Thoracic aorta (tissue), 2 donors: ENCODE data around the gene HOXB1. TPM values are rescaled to one million over a fixed set of nuclear protein-coding genes. Genes with fewer than 3 reads are reported as not detected.

Source experiments
- ATAC-seq: fragments of 150-250 bp; one replicate; pipeline ENCODE4 v1.8.0; 2017; ENCODE audit warnings: low read depth; ENCODE audit not compliant: insufficient number of reproducible peaks, low FRiP score
- DNase-seq: peaks from one replicate; pipeline ENCODE4 v3.0.0-alpha.2; 2020; ENCODE audit warnings: low spot score
- H3K27ac ChIP-seq, 2 donors: fragments of 200-600 bp; sonication (generic); 1 replicate in 1 of 2; 2 replicates in 1 of 2; pipeline ENCODE4 v1.5.1; 2016; ENCODE audit warnings: mild to moderate bottlenecking in 2 of 2, moderate library complexity in 2 of 2
- H3K27me3 ChIP-seq: fragments of 200-600 bp; sonication (generic); replicated peaks from 2 replicates; pipeline ENCODE4 v1.6.0; 2016; ENCODE audit warnings: mild to moderate bottlenecking; ENCODE audit not compliant: insufficient read depth
- H3K36me3 ChIP-seq: fragments of 200-600 bp; sonication (generic); one replicate; pipeline ENCODE4 v1.5.1; 2016
- H3K4me1 ChIP-seq, 2 donors: fragments of 200-600 bp; sonication (generic); 1 replicate in 1 of 2; 2 replicates in 1 of 2; pipeline versions ENCODE4 v1.5.1 to v1.6.0; 2016; ENCODE audit warnings: low read depth in 2 of 2, mild to moderate bottlenecking in 1 of 2; ENCODE audit not compliant: control insufficient read depth in 1 of 2
- H3K4me3 ChIP-seq: fragments of 200-600 bp; sonication (generic); 2 replicates; pipeline ENCODE4 v1.5.1; 2016; ENCODE audit warnings: mild to moderate bottlenecking
- H3K9me3 ChIP-seq: fragments of 200-600 bp; sonication (generic); 2 replicates; pipeline ENCODE4 v1.5.1; 2016
- total RNA-seq, 2 donors: library from RNA; depleted of rRNA; stranded (reverse); fragments of >200 nt; gene quantifications; one replicate each; pipeline versions ENCODE4 v1.1.0 to v1.2.3, GENCODE V29; 2016
- TF ChIP-seq, protein P1 (sequence below): fragments of 200-600 bp; sonication (generic); IDR thresholded peaks from one replicate; pipeline ENCODE4 v1.5.1; 2019; ENCODE audit warnings: antibody characterized with exemption

HOXB1 gene
- total RNA-seq, 2 donors from 2014 or later: not detected

DNA sequence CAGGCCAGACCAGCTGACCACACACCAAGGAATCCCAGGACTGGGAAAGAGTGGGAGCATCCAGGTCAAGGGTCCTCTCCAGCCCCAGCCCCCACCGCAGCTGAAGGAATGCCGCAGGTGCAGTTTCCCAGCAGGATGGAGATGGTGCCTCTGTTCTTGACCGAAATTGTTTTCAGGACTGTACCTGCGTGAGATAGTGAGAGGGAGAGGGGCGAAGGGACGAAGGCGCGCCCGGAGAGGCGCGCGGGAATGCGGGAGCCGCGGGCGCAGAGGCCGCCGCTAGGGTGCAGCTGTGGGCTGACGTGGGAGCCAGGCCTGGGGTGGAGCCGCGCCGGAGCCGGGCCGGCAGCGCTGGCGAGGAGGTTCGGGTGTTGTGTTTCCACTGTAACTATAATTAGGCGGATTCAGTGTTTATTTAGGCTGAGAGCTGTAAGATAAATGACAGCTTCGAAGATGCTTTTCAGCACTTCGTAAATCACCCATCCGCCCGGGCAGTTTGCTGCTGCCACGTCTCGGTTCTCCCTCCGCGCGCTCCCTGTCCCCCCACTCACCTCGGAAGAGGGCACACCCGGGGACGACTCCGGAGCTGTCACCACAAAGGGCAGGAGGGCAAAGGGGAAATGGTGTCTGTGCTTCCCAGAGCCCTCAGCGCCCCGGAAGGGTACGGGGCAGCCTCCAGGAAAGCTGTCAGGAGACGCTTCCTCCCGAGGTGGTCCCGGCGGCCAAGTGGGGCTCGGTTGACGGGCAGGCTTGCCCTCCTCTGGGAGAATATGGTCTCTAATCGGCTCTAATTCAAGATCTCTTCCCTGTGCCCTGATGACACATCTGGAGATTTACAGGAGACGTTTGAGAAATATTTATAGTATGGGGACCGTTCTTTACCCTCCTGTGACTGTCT, 38.2 kb downstream of the HOXB1 start:
- Histone ChIP-seq H3K4me1 (peaks cover 0 to 17% of the 10 kb centered on the region in 2 donors), H3K9me3 (no peaks in the 10 kb centered on the region), H3K36me3 (no peaks in the 10 kb centered on the region), H3K27ac (no peak overlapping the region), H3K4me3 (peak overlapping the region; percentile 67), H3K27me3 (no peaks in the 10 kb centered on the region)
- TF ChIP-seq, protein P1, sequence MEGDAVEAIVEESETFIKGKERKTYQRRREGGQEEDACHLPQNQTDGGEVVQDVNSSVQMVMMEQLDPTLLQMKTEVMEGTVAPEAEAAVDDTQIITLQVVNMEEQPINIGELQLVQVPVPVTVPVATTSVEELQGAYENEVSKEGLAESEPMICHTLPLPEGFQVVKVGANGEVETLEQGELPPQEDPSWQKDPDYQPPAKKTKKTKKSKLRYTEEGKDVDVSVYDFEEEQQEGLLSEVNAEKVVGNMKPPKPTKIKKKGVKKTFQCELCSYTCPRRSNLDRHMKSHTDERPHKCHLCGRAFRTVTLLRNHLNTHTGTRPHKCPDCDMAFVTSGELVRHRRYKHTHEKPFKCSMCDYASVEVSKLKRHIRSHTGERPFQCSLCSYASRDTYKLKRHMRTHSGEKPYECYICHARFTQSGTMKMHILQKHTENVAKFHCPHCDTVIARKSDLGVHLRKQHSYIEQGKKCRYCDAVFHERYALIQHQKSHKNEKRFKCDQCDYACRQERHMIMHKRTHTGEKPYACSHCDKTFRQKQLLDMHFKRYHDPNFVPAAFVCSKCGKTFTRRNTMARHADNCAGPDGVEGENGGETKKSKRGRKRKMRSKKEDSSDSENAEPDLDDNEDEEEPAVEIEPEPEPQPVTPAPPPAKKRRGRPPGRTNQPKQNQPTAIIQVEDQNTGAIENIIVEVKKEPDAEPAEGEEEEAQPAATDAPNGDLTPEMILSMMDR: peak; percentile 94
- peak; percentile 16 for DNase-seq
- ATAC-seq: peak; percentile 61

DNA sequence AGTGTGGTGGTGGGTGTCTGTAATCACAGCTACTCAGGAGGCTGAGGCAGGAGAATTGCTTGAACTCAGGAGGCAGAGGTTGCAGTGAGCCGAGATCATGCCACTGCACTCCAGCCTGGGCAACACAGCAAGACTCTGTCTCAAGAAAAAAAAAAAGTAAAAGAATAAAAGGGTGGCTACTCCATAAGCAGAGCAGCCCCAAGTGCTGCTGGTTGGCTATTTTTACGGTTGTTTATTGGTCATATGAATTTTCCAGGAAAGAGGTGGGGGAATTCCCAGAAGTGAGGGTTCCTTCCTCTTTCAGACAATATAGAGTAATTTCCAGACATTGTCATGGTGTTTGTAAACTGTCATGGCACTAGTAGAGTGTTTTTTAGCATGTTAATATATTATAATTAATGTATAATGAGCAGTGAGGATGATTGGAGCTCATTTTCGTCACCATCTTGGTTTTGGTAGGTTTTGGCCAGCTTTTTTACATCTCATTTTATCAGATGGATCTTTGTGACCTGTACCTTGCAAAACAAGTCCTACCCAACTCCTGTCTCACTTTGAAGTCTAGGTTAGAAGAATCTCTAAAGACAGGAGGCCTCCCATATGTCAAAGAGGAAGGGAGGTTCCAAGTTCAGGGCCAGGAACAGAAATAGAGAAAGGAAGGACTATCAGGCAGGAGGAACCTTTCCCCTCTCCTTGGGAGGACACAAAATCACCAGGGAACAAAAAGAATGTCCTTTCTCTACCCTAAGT, 39.1 kb downstream of the HOXB1 start:
- no peak for DNase-seq
- H3K27ac ChIP-seq: no peak overlapping the region
- no peak for ATAC-seq

DNA sequence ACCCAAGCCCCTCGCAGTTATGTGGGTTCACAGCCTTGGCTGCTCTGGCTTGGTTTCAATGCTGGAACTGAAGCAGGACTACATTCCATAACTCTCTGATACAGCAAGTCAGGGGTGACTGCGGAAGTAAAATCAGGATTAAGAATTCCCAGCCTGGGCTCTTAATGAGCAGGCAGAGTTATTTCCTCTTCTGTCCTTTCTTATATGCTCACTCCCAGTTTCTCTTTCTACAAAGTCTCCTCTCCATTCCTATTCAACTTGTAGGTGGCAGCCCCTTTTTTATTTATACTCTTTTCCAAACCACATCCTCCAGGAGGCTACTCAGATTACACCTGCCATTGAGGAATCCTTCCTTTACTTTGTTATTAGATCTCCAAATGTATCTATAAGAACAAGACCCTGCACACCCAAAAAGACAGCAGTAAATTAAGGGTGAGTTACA, 40.3 kb downstream of the HOXB1 start:
- Histone ChIP-seq H3K36me3 (no peaks in the 10 kb centered on the region), H3K4me1 (peaks cover 0 to 17% of the 10 kb centered on the region in 2 donors), H3K9me3 (no peaks in the 10 kb centered on the region), H3K4me3 (no peak overlapping the region), H3K27me3 (no peaks in the 10 kb centered on the region), H3K27ac (no peak overlapping the region)
- TF ChIP-seq, protein P1: no peak
- ATAC-seq: no peak
- no peak for DNase-seq

More for the DNA sequence above, 39.1 kb downstream of the HOXB1 start:
- Histone ChIP-seq H3K4me3 (no peak overlapping the region), H3K4me1 (peaks cover 0 to 17% of the 10 kb centered on the region in 2 donors), H3K9me3 (no peaks in the 10 kb centered on the region), H3K27me3 (no peaks in the 10 kb centered on the region), H3K36me3 (no peaks in the 10 kb centered on the region)
- TF ChIP-seq, protein P1: no peak

DNA sequence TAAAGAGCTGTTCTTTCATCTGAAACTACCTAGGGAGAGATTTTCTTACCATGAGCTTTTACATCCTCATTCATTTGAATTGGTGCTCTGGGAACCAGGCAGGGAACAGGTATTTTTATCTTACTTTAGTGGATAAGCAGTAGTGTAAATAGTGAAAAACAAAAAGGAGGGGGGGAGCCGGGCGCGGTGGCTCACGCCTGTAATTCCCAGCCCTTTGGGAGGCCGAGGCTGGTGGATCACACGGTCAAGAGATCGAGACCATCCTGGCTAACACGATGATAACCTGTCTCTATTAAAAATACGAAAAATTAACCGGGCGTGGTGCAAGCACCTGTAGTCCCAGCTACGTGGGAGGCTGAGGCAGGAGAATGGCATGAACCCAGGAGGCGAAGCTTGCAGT, 41.0 kb downstream of the HOXB1 start:
- no peak overlapping the region for H3K27ac ChIP-seq
- DNase-seq: no peak
- H3K9me3 ChIP-seq: no peaks in the 10 kb centered on the region
- no peak for ATAC-seq
- no peak overlapping the region for H3K4me3 ChIP-seq
- H3K27me3 ChIP-seq: no peaks in the 10 kb centered on the region
- H3K4me1 ChIP-seq: peaks cover 0 to 17% of the 10 kb centered on the region in 2 donors
- TF ChIP-seq, protein P1: no peak
- H3K36me3 ChIP-seq: no peaks in the 10 kb centered on the region

DNA sequence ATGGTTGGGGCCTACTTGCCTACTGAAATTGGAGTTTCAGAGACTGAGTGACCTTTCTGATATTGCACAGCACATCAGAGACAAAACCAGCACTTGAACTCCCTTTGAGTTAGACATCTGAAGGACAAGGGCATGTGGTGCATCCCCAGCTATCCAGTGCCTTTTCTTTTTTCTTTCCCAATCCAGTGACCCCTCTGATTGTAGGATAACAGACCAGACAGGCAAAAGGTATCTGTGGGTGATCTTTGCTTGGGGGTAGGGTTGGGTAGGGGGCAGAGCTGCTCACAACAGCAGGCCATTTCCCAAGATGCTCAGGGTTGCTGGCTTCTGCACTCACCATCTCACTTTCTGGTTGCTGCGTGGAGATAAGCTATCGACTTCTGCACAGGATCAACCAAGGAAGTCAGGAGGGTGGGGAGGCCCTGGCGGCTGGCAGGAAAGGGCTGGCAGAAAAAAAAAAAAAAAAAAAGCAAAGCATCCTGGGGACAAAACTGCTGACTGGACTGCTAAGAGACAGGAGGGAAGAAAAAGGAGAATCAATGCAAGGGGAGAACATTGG, 42.2 kb downstream of the HOXB1 start:
- no peak overlapping the region for H3K4me3 ChIP-seq
- ATAC-seq (no peak), DNase-seq (no peak)
- H3K9me3 ChIP-seq: no peaks in the 10 kb centered on the region
- no peaks in the 10 kb centered on the region for H3K36me3 ChIP-seq
- peaks cover 0 to 7% of the 10 kb centered on the region in 2 donors for H3K4me1 ChIP-seq
- H3K27me3 ChIP-seq: no peaks in the 10 kb centered on the region
- TF ChIP-seq, protein P1: no peak
- no peak overlapping the region for H3K27ac ChIP-seq
